Smooth muscle cell (in vitro differentiated cells): Measurements from ENCODE around the gene TRABD. TPM values are rescaled to one million over a fixed set of nuclear protein-coding genes. Genes with fewer than 3 reads are reported as not detected.

Experiments
- DNase-seq: peaks from one replicate; lab custom pipeline; 2025; ENCODE audit not compliant: unreplicated experiment; lab: John Stamatoyannopoulos, UW
- H2AFZ ChIP-seq: fragments of 200-600 bp; sonication (generic); 2 replicates; pipeline ENCODE4 v1.6.0; 2016; ENCODE audit warnings: antibody characterized with exemption, low read depth, mild to moderate bottlenecking
- H3F3A ChIP-seq: fragments of 200-600 bp; sonication (generic); 2 replicates; pipeline ENCODE4 v1.6.0; 2017; ENCODE audit warnings: antibody characterized with exemption, low read depth
- H3K27ac ChIP-seq: fragments of 200-600 bp; sonication (generic); 2 replicates; pipeline ENCODE4 v1.5.1; 2016; ENCODE audit warnings: low read depth, mild to moderate bottlenecking
- H3K27me3 ChIP-seq: fragments of 200-600 bp; sonication (generic); 2 replicates; pipeline ENCODE4 v1.6.1; 2016; ENCODE audit warnings: low read depth, mild to moderate bottlenecking
- H3K36me3 ChIP-seq: fragments of 200-600 bp; sonication (generic); 2 replicates; pipeline ENCODE4 v1.5.1; 2016; ENCODE audit warnings: low read depth
- H3K4me1 ChIP-seq: fragments of 200-600 bp; sonication (generic); 2 replicates; pipeline ENCODE4 v1.5.1; 2016; ENCODE audit warnings: low read depth
- H3K4me2 ChIP-seq: fragments of 200-600 bp; sonication (generic); 2 replicates; pipeline ENCODE4 v1.6.0; 2016; ENCODE audit warnings: mild to moderate bottlenecking
- H3K4me3 ChIP-seq: fragments of 200-600 bp; sonication (generic); 2 replicates; pipeline ENCODE4 v1.5.1; 2016; ENCODE audit warnings: mild to moderate bottlenecking
- H3K79me2 ChIP-seq: fragments of 200-600 bp; sonication (generic); 2 replicates; pipeline ENCODE4 v1.6.0; 2016; ENCODE audit warnings: low read depth, mild to moderate bottlenecking
- H3K9ac ChIP-seq: fragments of 200-600 bp; sonication (generic); 2 replicates; pipeline ENCODE4 v1.6.0; 2016; ENCODE audit warnings: low read depth
- H3K9me3 ChIP-seq: fragments of 200-600 bp; sonication (generic); replicated peaks from 2 replicates; pipeline ENCODE4 v1.5.1; 2016; ENCODE audit warnings: low read depth
- H4K20me1 ChIP-seq: fragments of 200-600 bp; sonication (generic); 2 replicates; pipeline ENCODE4 v1.6.0; 2016; ENCODE audit warnings: low read depth
- CTCF ChIP-seq: fragments of 200-600 bp; sonication (generic); IDR thresholded peaks from 2 replicates; pipeline ENCODE4 v1.5.1; 2017; ENCODE audit warnings: borderline replicate concordance, mild to moderate bottlenecking, antibody characterized with exemption; ENCODE audit not compliant: insufficient read depth, poor library complexity, severe bottlenecking
- WGBS: methylation state at CpG from one replicate; pipeline ENCODE4 v1.1.7; 2016; ENCODE audit warnings: low lambda C conversion rate; 5-methylcytosine and 5-hydroxymethylcytosine counted together
- polyA plus RNA-seq: library from polyadenylated mRNA; unstranded; fragments of >200 nt; fragmentation: Nextera tagmentation; extraction: Ambion mirVana; gene quantifications from 2 replicates; pipeline ENCODE4 v1.2.1, GENCODE V29; 2016
- total RNA-seq: library from RNA; depleted of rRNA; stranded (reverse); fragments of >200 nt; gene quantifications from 2 replicates; pipeline ENCODE4 v1.2.3, GENCODE V29; 2014

The TRABD gene
- total and polyA plus RNA-seq, 2 experiments from 2014 or later = 17.8 to 58.5 TPM

DNA sequence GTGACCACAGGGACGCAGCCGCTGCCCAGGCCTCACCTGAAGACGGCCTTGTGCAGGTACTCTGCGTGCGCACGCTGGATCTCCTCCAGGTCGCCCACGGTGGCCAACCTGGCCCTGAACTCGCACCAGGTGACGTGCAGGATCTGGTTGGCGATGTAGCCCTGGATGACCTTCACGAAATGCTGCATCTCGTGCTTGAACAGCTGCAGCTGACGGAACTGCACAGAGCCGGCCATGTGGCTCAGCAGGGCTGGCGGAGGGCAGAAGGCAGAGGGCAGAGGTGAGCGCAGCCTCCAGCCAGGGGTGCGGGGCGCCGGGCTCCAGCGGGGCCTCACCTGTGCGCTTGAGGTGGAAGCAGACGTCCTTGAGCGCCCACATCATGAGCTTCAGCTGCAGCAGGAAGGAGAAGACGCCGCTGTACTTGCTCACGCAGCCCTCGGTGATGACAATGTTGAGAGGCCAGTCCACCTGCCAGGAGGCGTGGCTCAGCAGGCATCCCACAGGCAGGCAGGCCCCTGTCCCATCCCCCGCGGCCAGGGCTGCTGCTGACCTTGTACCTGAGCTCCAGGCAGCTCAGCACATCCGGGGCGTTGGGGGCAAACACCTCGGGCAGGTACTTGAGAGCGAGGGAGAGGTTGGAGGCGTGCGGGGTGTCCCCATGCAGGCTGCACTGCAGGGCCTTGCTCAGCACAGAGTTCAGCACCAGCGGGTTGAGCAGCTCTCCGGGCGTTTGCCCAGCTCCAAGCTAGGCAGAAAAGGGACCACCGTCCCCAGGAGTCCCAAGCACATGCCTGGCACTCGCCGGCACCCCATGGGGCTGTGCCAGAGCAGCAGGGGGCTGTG, 32.7 kb downstream of the TRABD start:
- peaks cover 56% of the 10 kb centered on the region for H4K20me1 ChIP-seq
- H3K36me3 ChIP-seq = no peaks in the 10 kb centered on the region
- H3K9me3 ChIP-seq = no peaks in the 10 kb centered on the region
- H3K4me2 ChIP-seq = no peak overlapping the region
- no peaks in the 10 kb centered on the region for H3F3A ChIP-seq
- no peak overlapping the region for H3K27ac ChIP-seq
- H2AFZ ChIP-seq = no peak overlapping the region
- no peaks in the 10 kb centered on the region for H3K27me3 ChIP-seq
- WGBS = 98% methylated on average over 39 of the region's 43 CpGs
- TF ChIP-seq CTCF = no peak
- no peaks in the 10 kb centered on the region for H3K4me1 ChIP-seq
- H3K79me2 ChIP-seq = peaks cover 11% of the 10 kb centered on the region
- no peak overlapping the region for H3K9ac ChIP-seq
- H3K4me3 ChIP-seq = no peak overlapping the region
- no peak for DNase-seq

- Histone ChIP-seq H3F3A (no peaks in the 10 kb centered on the region), H2AFZ (no peak overlapping the region), H4K20me1 (peaks cover 48% of the 10 kb centered on the region), H3K4me2 (no peak overlapping the region), H3K27me3 (no peaks in the 10 kb centered on the region), H3K27ac (no peak overlapping the region), H3K9ac (no peak overlapping the region), H3K79me2 (peaks cover 3% of the 10 kb centered on the region), H3K9me3 (no peaks in the 10 kb centered on the region), H3K4me1 (no peaks in the 10 kb centered on the region), H3K36me3 (no peaks in the 10 kb centered on the region), H3K4me3 (no peak overlapping the region)
- no peak for TF ChIP-seq CTCF
- 92% methylated on average over 38 of the region's 42 CpGs for WGBS
- DNase-seq = no peak
Measured at GRCh38 chr22:50218996-50219727, 33.4 kb downstream of the TRABD start.

DNA sequence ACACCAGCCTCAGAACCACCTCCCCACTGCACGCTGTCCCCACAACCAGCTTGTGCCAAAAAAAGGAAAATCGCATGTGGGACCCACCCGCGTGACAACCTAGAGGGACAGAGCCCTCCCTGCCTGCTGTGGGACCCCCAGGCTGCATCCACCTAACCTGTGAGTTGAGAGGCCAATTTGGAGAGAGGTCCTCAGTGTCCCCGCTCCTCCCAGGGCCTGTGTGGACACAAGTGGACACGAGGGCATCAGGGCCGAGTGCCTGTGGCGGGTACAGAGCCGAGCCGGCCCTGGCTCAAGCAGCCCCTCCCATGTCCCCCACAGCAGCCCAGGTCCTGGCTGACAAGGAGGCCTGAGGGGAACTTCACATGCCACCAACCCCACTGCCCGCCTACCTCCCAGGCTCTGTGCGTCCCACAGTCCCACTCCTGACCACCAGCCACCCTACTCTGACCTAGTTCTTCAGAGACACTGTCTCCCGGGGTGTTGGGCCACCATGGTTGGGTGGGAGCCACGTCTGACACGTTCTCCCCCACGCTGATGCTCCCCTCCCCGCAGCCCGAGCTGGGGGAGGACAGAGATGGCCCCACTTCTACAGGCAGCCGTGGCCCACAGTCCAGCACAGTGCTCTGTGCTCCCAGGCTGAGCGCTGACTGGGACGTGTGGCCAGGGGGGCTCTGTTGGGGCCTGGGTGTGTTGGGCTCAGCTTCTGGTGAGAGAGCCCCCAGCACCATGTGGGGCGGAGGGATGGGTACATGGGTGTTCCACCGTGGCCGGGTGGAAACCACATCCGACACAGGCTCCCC, 34.3 kb downstream of the TRABD start:
- TF ChIP-seq CTCF = no peak
- Histone ChIP-seq H3K9me3 (no peaks in the 10 kb centered on the region), H3K79me2 (no peaks in the 10 kb centered on the region), H3K4me1 (no peaks in the 10 kb centered on the region), H3K4me2 (no peak overlapping the region), H3K27ac (no peak overlapping the region), H4K20me1 (peaks cover 39% of the 10 kb centered on the region), H3K36me3 (no peaks in the 10 kb centered on the region), H2AFZ (no peak overlapping the region), H3F3A (no peaks in the 10 kb centered on the region), H3K4me3 (no peak overlapping the region), H3K9ac (no peak overlapping the region), H3K27me3 (no peaks in the 10 kb centered on the region)
- no peak for DNase-seq
- 96% methylated on average over 22 of the region's 25 CpGs for WGBS
